SK-N-SH (cell line): ENCODE data around the gene GAMT. TPM values are rescaled to one million over a fixed set of nuclear protein-coding genes. Genes with fewer than 3 reads are reported as not detected.

ENCODE experiments used
- CTCF ChIA-PET: fragments of 300-600, 350-600 bp; formaldehyde crosslinking; extraction: SDS; loops from one replicate; lab custom pipeline; 2021; lab: Yijun Ruan, JAX
- POLR2A ChIA-PET: fragments of 350-600 bp; sonication (Branson Sonifier 250); formaldehyde crosslinking; extraction: SDS; loops from one replicate; lab custom pipeline; 2020; ENCODE audit warnings: antibody characterized with exemption, inconsistent platforms; lab: Yijun Ruan, JAX
- DNase-seq: peaks from one replicate; pipeline ENCODE4 v3.0.0; 2012
- H2AFZ ChIP-seq: fragments of 200-600 bp; sonication (generic); 2 replicates; pipeline ENCODE4 v1.8.1; 2016; ENCODE audit warnings: antibody characterized with exemption, mild to moderate bottlenecking, low read depth
- H3F3A ChIP-seq: fragments of 200-600 bp; sonication (generic); replicated peaks from 2 replicates; pipeline ENCODE3; 2016; ENCODE audit warnings: antibody characterized with exemption, mild to moderate bottlenecking; ENCODE audit not compliant: insufficient read depth
- H3K27ac ChIP-seq, 2 experiments: fragments of 200-500 bp in 1 of 2; fragments of 200-600 bp in 1 of 2; sonication (Bioruptor generic) in 1 of 2; sonication (generic), shearing (Covaris generic) in 1 of 2; 2 replicates each; pipeline versions ENCODE4 v1.5.1 to v1.6.1; 2014 to 2016; ENCODE audit warnings: low read depth in 2 of 2, inconsistent platforms in 1 of 2, low read length in 1 of 2, mild to moderate bottlenecking in 1 of 2, mixed read lengths in 1 of 2
- H3K27me3 ChIP-seq: fragments of 200-600 bp; sonication (generic), shearing (Covaris generic); 2 replicates; pipeline ENCODE4 v1.6.1; 2016; ENCODE audit warnings: mixed run types; ENCODE audit not compliant: insufficient read depth
- H3K36me3 ChIP-seq, 2 experiments: fragments of 200-500 bp in 1 of 2; fragments of 200-600 bp in 1 of 2; sonication (Bioruptor generic) in 1 of 2; sonication (generic) in 1 of 2; replicated peaks in 1 of 2; 2 replicates each; pipeline versions ENCODE3 to v1.5.1; 2014 to 2016; ENCODE audit warnings: low read length in 1 of 2, mild to moderate bottlenecking in 1 of 2; ENCODE audit not compliant: insufficient read depth in 2 of 2, control insufficient read depth in 1 of 2
- H3K4me1 ChIP-seq, 2 experiments: fragments of 200-500 bp in 1 of 2; fragments of 200-600 bp in 1 of 2; sonication (Bioruptor generic) in 1 of 2; sonication (generic), shearing (Covaris generic) in 1 of 2; 2 replicates each; pipeline versions ENCODE4 v1.5.1 to v1.6.1; 2014 to 2016; ENCODE audit warnings: low read depth in 1 of 2, low read length in 1 of 2, mixed run types in 1 of 2; ENCODE audit not compliant: insufficient read depth in 2 of 2, control insufficient read depth in 1 of 2
- H3K4me2 ChIP-seq: fragments of 200-600 bp; sonication (generic), shearing (Covaris generic); 2 replicates; pipeline ENCODE4 v1.6.1; 2017; ENCODE audit warnings: mixed run types
- H3K4me3 ChIP-seq, 2 experiments: fragments of 200-500 bp in 1 of 2; fragments of 200-600 bp in 1 of 2; sonication (Bioruptor generic) in 1 of 2; sonication (generic), shearing (Covaris generic) in 1 of 2; 2 replicates each; pipeline versions ENCODE4 v1.5.1 to v1.8.1; 2014 to 2016; ENCODE audit warnings: low read depth in 2 of 2, inconsistent platforms in 1 of 2, low read length in 1 of 2, mild to moderate bottlenecking in 1 of 2, mixed read lengths in 1 of 2, moderate library complexity in 1 of 2
- H3K79me2 ChIP-seq: fragments of 200-600 bp; sonication (generic); 2 replicates; pipeline ENCODE4 v1.8.1; 2017; ENCODE audit warnings: mild to moderate bottlenecking; ENCODE audit not compliant: insufficient read depth
- H3K9ac ChIP-seq: fragments of 200-600 bp; sonication (generic); 2 replicates; pipeline ENCODE4 v1.6.1; 2017; ENCODE audit warnings: mixed run types
- H3K9me2 ChIP-seq: fragments of 200-600 bp; sonication (generic); 2 replicates; pipeline ENCODE4 v1.6.1; 2017; ENCODE audit warnings: mixed run types
- H3K9me3 ChIP-seq: fragments of 200-600 bp; sonication (generic); 2 replicates; pipeline ENCODE4 v1.6.1; 2017; ENCODE audit warnings: mixed run types, mild to moderate bottlenecking, moderate library complexity
- H4K20me1 ChIP-seq: fragments of 200-600 bp; sonication (generic); 2 replicates; pipeline ENCODE4 v1.6.1; 2017; ENCODE audit warnings: mild to moderate bottlenecking, mixed run types; ENCODE audit not compliant: insufficient read depth
- CHD2 ChIP-seq: fragments of 150-350 bp; IDR thresholded peaks from 2 replicates; pipeline ENCODE4 v1.6.1; 2018; ENCODE audit warnings: low read length; ENCODE audit not compliant: partially characterized antibody
- FOSL2 ChIP-seq: IDR thresholded peaks from 2 replicates; pipeline ENCODE4 v1.4.0; 2012; ENCODE audit warnings: low read depth, mild to moderate bottlenecking, moderate library complexity, borderline replicate concordance
- FOXM1 ChIP-seq: IDR thresholded peaks from 2 replicates; pipeline ENCODE4 v1.4.0; 2012; ENCODE audit warnings: low read depth, mild to moderate bottlenecking
- JUND ChIP-seq: IDR thresholded peaks from 2 replicates; pipeline ENCODE4 v1.4.0; 2012
- MEF2A ChIP-seq: IDR thresholded peaks from 2 replicates; pipeline ENCODE4 v1.4.0; 2012; ENCODE audit warnings: low read depth, borderline replicate concordance
- MXI1 ChIP-seq: IDR thresholded peaks from 2 replicates; pipeline ENCODE4 v1.6.1; 2012; ENCODE audit warnings: mild to moderate bottlenecking, low read depth, low read length, improper control_type of control experiment
- NRF1 ChIP-seq: IDR thresholded peaks from 2 replicates; pipeline ENCODE4 v1.6.1; 2012; ENCODE audit warnings: low read depth, mild to moderate bottlenecking, low read length
- RAD21 ChIP-seq: IDR thresholded peaks from 2 replicates; pipeline ENCODE4 v1.6.1; 2012; ENCODE audit warnings: mild to moderate bottlenecking, low read length
- RCOR1 ChIP-seq: fragments of 150-350 bp; IDR thresholded peaks from 2 replicates; pipeline ENCODE4 v1.6.1; 2017; ENCODE audit warnings: antibody characterized with exemption, low read length
- SMC3 ChIP-seq: IDR thresholded peaks from 2 replicates; pipeline ENCODE4 v1.6.1; 2012; ENCODE audit warnings: low read depth, low read length, improper control_type of control experiment
- TAF1 ChIP-seq: IDR thresholded peaks from 2 replicates; pipeline ENCODE4 v1.6.1; 2012; ENCODE audit warnings: low read depth, mild to moderate bottlenecking, low read length, moderate library complexity, borderline replicate concordance
- WGBS: methylation state at CpG from one replicate; pipeline ENCODE4 v1.1.6; 2017; ENCODE audit warnings: low lambda C conversion rate; 5-methylcytosine and 5-hydroxymethylcytosine counted together
- polyA plus RNA-seq, 3 experiments: library from polyadenylated mRNA; depleted of rRNA; stranded (reverse); fragments of >200 nt; gene quantifications; 2 replicates each; pipeline ENCODE4 v1.2.3, GENCODE V29; 2012
- TF ChIP-seq, protein P1 (sequence below): fragments of 150-350 bp; IDR thresholded peaks from 2 replicates; pipeline ENCODE4 v1.6.1; 2017; ENCODE audit warnings: antibody characterized with exemption, low read length, low read depth, borderline replicate concordance
- TF ChIP-seq, protein P2 (sequence below): IDR thresholded peaks from 2 replicates; pipeline ENCODE4 v1.4.0; 2012; ENCODE audit warnings: low read depth
- TF ChIP-seq, protein P3 (sequence below): IDR thresholded peaks from 2 replicates; pipeline ENCODE4 v1.4.0; 2012; ENCODE audit warnings: low read depth, borderline replicate concordance

The GAMT gene
- polyA plus RNA-seq, 1 of the 3 experiments (the other 2 are of a cell fraction): 85.3 TPM

DNA sequence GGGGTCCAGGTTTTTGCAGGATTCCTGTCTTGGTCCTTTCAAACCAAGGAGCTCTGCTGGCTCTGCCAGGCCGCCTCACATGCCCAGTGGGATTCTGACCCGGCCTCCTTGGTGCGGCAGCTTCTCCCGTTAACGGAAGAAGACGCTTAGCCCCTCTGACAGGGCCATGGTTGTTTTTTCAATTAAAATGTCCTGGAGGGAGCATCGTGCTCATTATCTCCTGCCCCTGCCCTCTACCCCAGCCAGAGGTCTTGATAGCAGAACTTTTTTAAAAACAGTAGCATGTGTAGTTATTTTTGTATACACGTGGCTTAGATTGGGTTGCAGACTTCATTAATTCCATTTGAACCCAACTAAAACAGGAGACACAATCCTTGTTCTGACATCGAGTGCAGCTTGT is 25.4 kb upstream of the GAMT start:
- POLR2A ChIA-PET: no interaction called here
- H3K9me2 ChIP-seq: no peaks in the 10 kb centered on the region

GRCh38 chr19:1425902-1426301 is 24.6 kb upstream of the GAMT start:
- Histone ChIP-seq H3K4me2 (no peak overlapping the region), H3K79me2 (peaks cover 30% of the 10 kb centered on the region), H3K9me2 (no peaks in the 10 kb centered on the region), H3K36me3 (peaks cover 7 to 88% of the 10 kb centered on the region in 2 experiments), H3K27ac (no peak overlapping the region), H2AFZ (no peak overlapping the region), H3K9me3 (no peaks in the 10 kb centered on the region), H4K20me1 (peaks cover 29% of the 10 kb centered on the region; the same call in 1 of the 2 replicates), H3K27me3 (no peaks in the 10 kb centered on the region), H3K4me3 (no peak overlapping the region), H3K9ac (no peak overlapping the region), H3F3A (no peaks in the 10 kb centered on the region), H3K4me1 (no peaks in the 10 kb centered on the region; a peak in 1 of 4 replicates)
- WGBS: 94% methylated on average over 13 of the region's 14 CpGs
- POLR2A ChIA-PET: no interaction called here
- TF ChIP-seq RAD21: no peak
- TF ChIP-seq, protein P1, sequence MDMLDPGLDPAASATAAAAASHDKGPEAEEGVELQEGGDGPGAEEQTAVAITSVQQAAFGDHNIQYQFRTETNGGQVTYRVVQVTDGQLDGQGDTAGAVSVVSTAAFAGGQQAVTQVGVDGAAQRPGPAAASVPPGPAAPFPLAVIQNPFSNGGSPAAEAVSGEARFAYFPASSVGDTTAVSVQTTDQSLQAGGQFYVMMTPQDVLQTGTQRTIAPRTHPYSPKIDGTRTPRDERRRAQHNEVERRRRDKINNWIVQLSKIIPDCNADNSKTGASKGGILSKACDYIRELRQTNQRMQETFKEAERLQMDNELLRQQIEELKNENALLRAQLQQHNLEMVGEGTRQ: no peak
- CTCF ChIA-PET: interaction anchor here (1.2 kb wide), 1 partner anchor 8 kb away, joined by 3 read pairs; no protein-coding TSS in a partner anchor
- no peak for DNase-seq

More for the DNA sequence above, 25.4 kb upstream of the GAMT start:
- Histone ChIP-seq H3K79me2 (peaks cover 24% of the 10 kb centered on the region), H3K4me3 (no peak overlapping the region), H3K4me1 (no peaks in the 10 kb centered on the region; a peak in 1 of 4 replicates), H3F3A (no peaks in the 10 kb centered on the region), H3K36me3 (peaks cover 7 to 82% of the 10 kb centered on the region in 2 experiments), H4K20me1 (peaks cover 26% of the 10 kb centered on the region; the same call in 1 of the 2 replicates)
- WGBS: 81% methylated on average over 6 of the region's 9 CpGs
- TF ChIP-seq FOXM1 (no peak), NRF1 (no peak), MEF2A (no peak), SMC3 (no peak), RCOR1 (no peak), TAF1 (no peak), JUND (no peak), CHD2 (no peak), MXI1 (no peak), FOSL2 (no peak)
- TF ChIP-seq, protein P2, sequence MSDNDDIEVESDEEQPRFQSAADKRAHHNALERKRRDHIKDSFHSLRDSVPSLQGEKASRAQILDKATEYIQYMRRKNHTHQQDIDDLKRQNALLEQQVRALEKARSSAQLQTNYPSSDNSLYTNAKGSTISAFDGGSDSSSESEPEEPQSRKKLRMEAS: no peak
- TF ChIP-seq, protein P3, sequence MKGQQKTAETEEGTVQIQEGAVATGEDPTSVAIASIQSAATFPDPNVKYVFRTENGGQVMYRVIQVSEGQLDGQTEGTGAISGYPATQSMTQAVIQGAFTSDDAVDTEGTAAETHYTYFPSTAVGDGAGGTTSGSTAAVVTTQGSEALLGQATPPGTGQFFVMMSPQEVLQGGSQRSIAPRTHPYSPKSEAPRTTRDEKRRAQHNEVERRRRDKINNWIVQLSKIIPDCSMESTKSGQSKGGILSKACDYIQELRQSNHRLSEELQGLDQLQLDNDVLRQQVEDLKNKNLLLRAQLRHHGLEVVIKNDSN: no peak
- TF ChIP-seq, all 33 proteins: peak for 0
- H3K9me3 ChIP-seq: no peaks in the 10 kb centered on the region
- CTCF ChIA-PET: interaction anchor here (0.9 to 1.2 kb wide), 4 partner anchors 9 to 18 kb away, joined by 3 to 4 read pairs (median 3); no protein-coding TSS in a partner anchor
- no peak for DNase-seq
- H3K4me2 ChIP-seq: no peak overlapping the region
- no peak overlapping the region for H3K27ac ChIP-seq
- H2AFZ ChIP-seq: no peak overlapping the region
- no peaks in the 10 kb centered on the region for H3K27me3 ChIP-seq
- no peak overlapping the region for H3K9ac ChIP-seq
